Measurements from ENCODE around the gene SEMA6A.

DNA sequence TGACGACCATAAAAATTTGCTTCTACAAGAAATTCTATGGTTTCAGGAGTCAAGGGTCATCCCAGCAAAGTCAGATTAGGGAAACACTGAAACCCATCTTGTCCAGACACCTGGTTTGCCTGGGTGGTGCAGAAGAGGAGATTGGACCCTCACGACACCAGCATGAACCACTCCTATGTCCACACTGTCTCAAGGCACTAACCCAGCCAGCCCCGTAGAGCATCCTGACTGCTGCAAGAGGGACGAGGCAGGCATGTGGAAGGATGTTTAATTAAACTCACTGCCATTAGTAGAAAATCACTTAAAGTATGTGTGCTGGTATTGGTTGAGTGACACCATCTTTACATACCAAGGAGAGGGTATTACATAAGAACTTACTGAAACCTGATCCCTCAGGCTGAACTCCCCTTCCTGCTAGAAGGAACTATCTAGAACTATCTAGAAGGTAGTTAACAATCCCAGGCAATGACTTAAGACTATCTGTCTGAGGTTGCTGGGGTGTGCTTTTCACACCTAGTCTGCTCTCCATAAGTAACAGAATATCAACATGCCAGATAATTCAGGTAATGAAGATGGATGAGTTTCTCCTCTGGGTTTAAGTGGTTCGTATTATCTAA, 93.6 kb downstream of the SEMA6A start:
- TF ChIP-seq, protein P1, sequence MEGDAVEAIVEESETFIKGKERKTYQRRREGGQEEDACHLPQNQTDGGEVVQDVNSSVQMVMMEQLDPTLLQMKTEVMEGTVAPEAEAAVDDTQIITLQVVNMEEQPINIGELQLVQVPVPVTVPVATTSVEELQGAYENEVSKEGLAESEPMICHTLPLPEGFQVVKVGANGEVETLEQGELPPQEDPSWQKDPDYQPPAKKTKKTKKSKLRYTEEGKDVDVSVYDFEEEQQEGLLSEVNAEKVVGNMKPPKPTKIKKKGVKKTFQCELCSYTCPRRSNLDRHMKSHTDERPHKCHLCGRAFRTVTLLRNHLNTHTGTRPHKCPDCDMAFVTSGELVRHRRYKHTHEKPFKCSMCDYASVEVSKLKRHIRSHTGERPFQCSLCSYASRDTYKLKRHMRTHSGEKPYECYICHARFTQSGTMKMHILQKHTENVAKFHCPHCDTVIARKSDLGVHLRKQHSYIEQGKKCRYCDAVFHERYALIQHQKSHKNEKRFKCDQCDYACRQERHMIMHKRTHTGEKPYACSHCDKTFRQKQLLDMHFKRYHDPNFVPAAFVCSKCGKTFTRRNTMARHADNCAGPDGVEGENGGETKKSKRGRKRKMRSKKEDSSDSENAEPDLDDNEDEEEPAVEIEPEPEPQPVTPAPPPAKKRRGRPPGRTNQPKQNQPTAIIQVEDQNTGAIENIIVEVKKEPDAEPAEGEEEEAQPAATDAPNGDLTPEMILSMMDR (IDR thresholded peaks at IDR 0.05), result no peak
- TF ChIP-seq POLR2AphosphoS5 (IDR thresholded peaks at IDR 0.05), result no peak

Measured in breast epithelium (tissue), 3 donors.